ENCODE results near the gene HIBADH. TPM values are rescaled to one million over a fixed set of nuclear protein-coding genes. Genes with fewer than 3 reads are reported as not detected.
A peak's percentile ranks its signal among the peaks of the same experiment; 100 is the strongest.

The HIBADH gene
- total and polyA plus RNA-seq, 10 of the 15 experiments (the other 5 are each of a cell fraction or from before 2014, with no cell fraction given): 8.7 to 36.1 (median 18.6) TPM

DNA sequence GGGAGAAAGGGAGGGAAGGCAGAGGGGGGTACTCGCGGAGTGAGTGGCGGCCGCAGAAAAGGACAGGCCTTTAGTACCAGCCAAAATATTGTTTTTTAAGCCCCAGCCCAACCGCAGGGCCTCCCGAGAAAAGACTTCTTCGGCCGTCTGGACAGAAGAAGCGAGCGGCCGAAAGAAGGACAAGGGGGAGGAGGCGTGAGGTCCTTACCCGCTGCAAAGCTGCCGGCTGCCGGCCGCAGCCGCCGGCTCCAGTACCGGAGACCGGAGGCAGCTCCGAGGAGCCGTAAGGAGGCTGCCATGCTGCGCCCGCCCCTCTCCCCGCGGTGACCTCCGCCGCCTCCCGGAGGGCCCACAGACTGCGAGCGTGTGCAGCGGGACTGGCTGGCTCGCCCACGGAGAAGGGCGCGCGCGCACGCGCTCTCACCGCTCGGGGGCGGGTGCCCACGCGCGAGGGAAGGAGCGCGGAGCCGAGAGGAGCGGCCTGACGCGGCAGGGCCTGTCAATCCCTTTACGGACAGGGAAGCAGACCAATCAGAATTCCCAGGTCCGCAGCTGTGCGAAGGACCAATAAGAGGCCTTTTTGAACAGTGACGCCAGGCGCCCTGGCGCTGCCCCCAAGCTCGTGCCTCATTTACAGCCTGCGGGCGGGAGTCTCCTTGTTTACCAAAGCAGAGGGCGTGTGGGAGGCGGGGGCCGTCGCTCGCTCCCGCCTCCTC is at the start of gene HIBADH (continued):
- TF ChIP-seq CEBPB (IDR thresholded peaks at IDR 0.05; ENCODE audit: borderline replicate concordance in 1 of 2, low read depth in 2 of 2, low read length in 2 of 2): peak in 1 of 2 experiments; percentile 48; a peak in 1 of 4 replicates
- no peak for TF ChIP-seq BMI1 (IDR thresholded peaks at IDR 0.05; ENCODE audit: borderline replicate concordance)
- no peak for TF ChIP-seq EED (IDR thresholded peaks at IDR 0.05; ENCODE audit: low read depth)
- TF ChIP-seq STAT1 (conservative IDR thresholded peaks at IDR 0.05): 0 out of 2 replicates have a peak, but pooled peaks have one; percentile 61
- peak; percentile 100 for TF ChIP-seq PBX3 (IDR thresholded peaks at IDR 0.05; ENCODE audit: insufficient replicate concordance, low read depth, low read length)
- TF ChIP-seq YY1 (IDR thresholded peaks at IDR 0.05; ENCODE audit: low read depth, low read length): peak; percentile 84
- no peak for TF ChIP-seq KAT2A (conservative IDR thresholded peaks at IDR 0.05; ENCODE audit: control insufficient read depth, low read depth, low read length)
- no peak; the same call in 1 of the 2 replicates for TF ChIP-seq ZBTB33 (IDR thresholded peaks at IDR 0.05)
- no peak for TF ChIP-seq YBX1 (IDR thresholded peaks at IDR 0.05)
- TF ChIP-seq KLF5 (IDR thresholded peaks at IDR 0.05; ENCODE audit: partially characterized antibody): peak; percentile 79
- peak; percentile 71; the same call in 1 of the 2 replicates for TF ChIP-seq SMARCA5 (IDR thresholded peaks at IDR 0.05)
- 0 out of 2 replicates have a peak, but pooled peaks have one; percentile 29 for TF ChIP-seq NR2C1 (IDR thresholded peaks at IDR 0.05)
- TF ChIP-seq ELK1 (IDR thresholded peaks at IDR 0.05; ENCODE audit: low read depth, low read length): no peak
- TF ChIP-seq PKNOX1 (IDR thresholded peaks at IDR 0.05): peak; percentile 100
- no peak for TF ChIP-seq MYB (IDR thresholded peaks at IDR 0.05; ENCODE audit: borderline replicate concordance, low read depth, low read length)
- TF ChIP-seq MYC (IDR thresholded peaks at IDR 0.05; ENCODE audit: insufficient read depth, insufficient read length, insufficient replicate concordance, low read length, severe bottlenecking): peak; percentile 64
- TF ChIP-seq, protein P1, sequence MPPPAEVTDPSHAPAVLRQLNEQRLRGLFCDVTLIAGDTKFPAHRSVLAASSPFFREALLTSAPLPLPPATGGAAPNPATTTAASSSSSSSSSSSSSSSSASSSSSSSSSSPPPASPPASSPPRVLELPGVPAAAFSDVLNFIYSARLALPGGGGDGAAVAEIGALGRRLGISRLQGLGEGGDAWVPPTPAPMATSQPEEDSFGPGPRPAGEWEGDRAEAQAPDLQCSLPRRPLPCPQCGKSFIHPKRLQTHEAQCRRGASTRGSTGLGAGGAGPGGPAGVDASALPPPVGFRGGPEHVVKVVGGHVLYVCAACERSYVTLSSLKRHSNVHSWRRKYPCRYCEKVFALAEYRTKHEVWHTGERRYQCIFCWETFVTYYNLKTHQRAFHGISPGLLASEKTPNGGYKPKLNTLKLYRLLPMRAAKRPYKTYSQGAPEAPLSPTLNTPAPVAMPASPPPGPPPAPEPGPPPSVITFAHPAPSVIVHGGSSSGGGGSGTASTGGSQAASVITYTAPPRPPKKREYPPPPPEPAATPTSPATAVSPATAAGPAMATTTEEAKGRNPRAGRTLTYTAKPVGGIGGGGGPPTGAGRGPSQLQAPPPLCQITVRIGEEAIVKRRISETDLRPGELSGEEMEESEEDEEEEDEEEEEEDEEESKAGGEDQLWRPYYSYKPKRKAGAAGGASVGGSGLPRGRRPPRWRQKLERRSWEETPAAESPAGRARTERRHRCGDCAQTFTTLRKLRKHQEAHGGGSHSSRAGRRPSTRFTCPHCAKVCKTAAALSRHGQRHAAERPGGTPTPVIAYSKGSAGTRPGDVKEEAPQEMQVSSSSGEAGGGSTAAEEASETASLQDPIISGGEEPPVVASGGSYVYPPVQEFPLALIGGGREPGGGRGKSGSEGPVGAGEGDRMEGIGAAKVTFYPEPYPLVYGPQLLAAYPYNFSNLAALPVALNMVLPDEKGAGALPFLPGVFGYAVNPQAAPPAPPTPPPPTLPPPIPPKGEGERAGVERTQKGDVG (CRISPR knock-in tag; IDR thresholded peaks at IDR 0.05): no peak
- TF ChIP-seq TAF1 (IDR thresholded peaks at IDR 0.05; ENCODE audit: borderline replicate concordance, low read depth, low read length): peak; percentile 43; the same call in 1 of the 2 replicates
- peak; percentile 86 for TF ChIP-seq CREM (IDR thresholded peaks at IDR 0.05; ENCODE audit: low read depth)
- TF ChIP-seq CHD2 (IDR thresholded peaks at IDR 0.05; ENCODE audit: borderline replicate concordance, low read depth, low read length): peak; percentile 97
- no peak for TF ChIP-seq SRF (IDR thresholded peaks at IDR 0.05; ENCODE audit: low read depth in 2 of 2, low read length in 2 of 2)
